ENCODE measurements around the gene ARHGAP42. TPM values are rescaled to one million over a fixed set of nuclear protein-coding genes. Genes with fewer than 3 reads are reported as not detected.

ARHGAP42 gene
- polyA plus RNA-seq, 3 donors = 0.13 TPM; not detected in 2

- H3K27me3 Mint-ChIP-seq (ENCODE audit: low read depth in 3 of 3) = peaks cover 0 to 4% (median 0%) of the 10 kb centered on the region in 3 donors
- H4K20me1 ChIP-seq (ENCODE audit: insufficient read depth, low read length) = no peaks in the 10 kb centered on the region
- WGBS (ENCODE audit: insufficient coverage) = 88% methylated on average over 1 of the region's 1 CpG
- no peak overlapping the region for H3K4me3 ChIP-seq (replicated peaks in 1 of 3; ENCODE audit: low read depth in 2 of 3, low read length in 3 of 3)
- H3K4me1 Mint-ChIP-seq = no peaks in the 10 kb centered on the region
- H3K9me3 Mint-ChIP-seq = peaks cover 0 to 6% (median 0%) of the 10 kb centered on the region in 7 donors
- H3K36me3 ChIP-seq (replicated peaks in 1 of 2; ENCODE audit: control insufficient read depth in 1 of 2, insufficient read depth in 2 of 2, low read length in 2 of 2) = no peaks in the 10 kb centered on the region
- H2AFZ ChIP-seq (ENCODE audit: insufficient read depth, low read depth, low read length, poor library complexity, severe bottlenecking) = no peak overlapping the region
- peaks cover 0 to 3% of the 10 kb centered on the region in 2 donors for H3K9me3 ChIP-seq (replicated peaks in 1 of 2; ENCODE audit: control insufficient read depth in 1 of 2, insufficient read depth in 1 of 2, low read length in 2 of 2)
- no peak overlapping the region for H3K27ac Mint-ChIP-seq
- no peaks in the 10 kb centered on the region for H3K4me1 ChIP-seq (ENCODE audit: control insufficient read depth in 1 of 2, insufficient read depth in 2 of 2, low read length in 2 of 2)
- H3K4me3 Mint-ChIP-seq = no peak overlapping the region
- H3K27me3 ChIP-seq (ENCODE audit: control insufficient read depth in 2 of 2, insufficient read depth in 2 of 2, low read length in 2 of 2) = no peaks in the 10 kb centered on the region
- no peak overlapping the region for H3K27ac ChIP-seq (ENCODE audit: low read depth in 1 of 2, low read length in 2 of 2)
- no peaks in the 10 kb centered on the region for H3K36me3 Mint-ChIP-seq
- intact Hi-C loops (cut with micrococcal nuclease) = no loop called here
- no peak overlapping the region for H3K4me2 ChIP-seq (replicated peaks; ENCODE audit: extremely low read depth, low read length, poor library complexity, severe bottlenecking)
- DNase-seq = no peak
- TF ChIP-seq, protein P1, sequence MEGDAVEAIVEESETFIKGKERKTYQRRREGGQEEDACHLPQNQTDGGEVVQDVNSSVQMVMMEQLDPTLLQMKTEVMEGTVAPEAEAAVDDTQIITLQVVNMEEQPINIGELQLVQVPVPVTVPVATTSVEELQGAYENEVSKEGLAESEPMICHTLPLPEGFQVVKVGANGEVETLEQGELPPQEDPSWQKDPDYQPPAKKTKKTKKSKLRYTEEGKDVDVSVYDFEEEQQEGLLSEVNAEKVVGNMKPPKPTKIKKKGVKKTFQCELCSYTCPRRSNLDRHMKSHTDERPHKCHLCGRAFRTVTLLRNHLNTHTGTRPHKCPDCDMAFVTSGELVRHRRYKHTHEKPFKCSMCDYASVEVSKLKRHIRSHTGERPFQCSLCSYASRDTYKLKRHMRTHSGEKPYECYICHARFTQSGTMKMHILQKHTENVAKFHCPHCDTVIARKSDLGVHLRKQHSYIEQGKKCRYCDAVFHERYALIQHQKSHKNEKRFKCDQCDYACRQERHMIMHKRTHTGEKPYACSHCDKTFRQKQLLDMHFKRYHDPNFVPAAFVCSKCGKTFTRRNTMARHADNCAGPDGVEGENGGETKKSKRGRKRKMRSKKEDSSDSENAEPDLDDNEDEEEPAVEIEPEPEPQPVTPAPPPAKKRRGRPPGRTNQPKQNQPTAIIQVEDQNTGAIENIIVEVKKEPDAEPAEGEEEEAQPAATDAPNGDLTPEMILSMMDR (IDR thresholded peaks at IDR 0.05) = no peak
- H3K9ac ChIP-seq (ENCODE audit: insufficient read depth, low read length, poor library complexity, severe bottlenecking) = no peak overlapping the region
- no peaks in the 10 kb centered on the region for H3K79me2 ChIP-seq (ENCODE audit: insufficient read depth, low read length)
Observed at GRCh38 chr11:100638648-100639047, 48.4 kb upstream of the ARHGAP42 start.

- H3K4me3 ChIP-seq (replicated peaks in 1 of 3; ENCODE audit: low read depth in 2 of 3, low read length in 3 of 3) = no peak overlapping the region
- no peak overlapping the region for H3K9ac ChIP-seq (ENCODE audit: insufficient read depth, low read length, poor library complexity, severe bottlenecking)
- H3K4me1 ChIP-seq (ENCODE audit: control insufficient read depth in 1 of 2, insufficient read depth in 2 of 2, low read length in 2 of 2) = no peaks in the 10 kb centered on the region
- no peaks in the 10 kb centered on the region for H4K20me1 ChIP-seq (ENCODE audit: insufficient read depth, low read length)
- no peaks in the 10 kb centered on the region for H3K79me2 ChIP-seq (ENCODE audit: insufficient read depth, low read length)
- no peaks in the 10 kb centered on the region for H3K36me3 ChIP-seq (replicated peaks in 1 of 2; ENCODE audit: control insufficient read depth in 1 of 2, insufficient read depth in 2 of 2, low read length in 2 of 2)
- TF ChIP-seq, protein P1 (IDR thresholded peaks at IDR 0.05) = no peak
- Mint-ChIP-seq H3K36me3 (no peaks in the 10 kb centered on the region), H3K4me3 (no peak overlapping the region), H3K9me3 (peaks cover 0 to 6% (median 0%) of the 10 kb centered on the region in 7 donors), H3K27ac (no peak overlapping the region), H3K4me1 (no peaks in the 10 kb centered on the region), H3K27me3 (ENCODE audit: low read depth in 3 of 3) (peaks cover 0 to 4% (median 0%) of the 10 kb centered on the region in 3 donors)
- no peak overlapping the region for H3K27ac ChIP-seq (ENCODE audit: low read depth in 1 of 2, low read length in 2 of 2)
- DNase-seq = no peak
- H2AFZ ChIP-seq (ENCODE audit: insufficient read depth, low read depth, low read length, poor library complexity, severe bottlenecking) = no peak overlapping the region
- WGBS (ENCODE audit: insufficient coverage) = 67% methylated on average over 8 of the region's 9 CpGs
- H3K9me3 ChIP-seq (replicated peaks in 1 of 2; ENCODE audit: control insufficient read depth in 1 of 2, insufficient read depth in 1 of 2, low read length in 2 of 2) = peaks cover 0 to 3% of the 10 kb centered on the region in 2 donors
- no peak overlapping the region for H3K4me2 ChIP-seq (replicated peaks; ENCODE audit: extremely low read depth, low read length, poor library complexity, severe bottlenecking)
- intact Hi-C loops (cut with micrococcal nuclease) = no loop called here
- no peaks in the 10 kb centered on the region for H3K27me3 ChIP-seq (ENCODE audit: control insufficient read depth in 2 of 2, insufficient read depth in 2 of 2, low read length in 2 of 2)
Observed at GRCh38 chr11:100639140-100639539, 47.9 kb upstream of the ARHGAP42 start.

Measured in CD14-positive monocyte (primary cell).